ENCODE data around the gene ESR1.

- no peak for TF ChIP-seq CTCF (IDR thresholded peaks at IDR 0.05)
- TF ChIP-seq EP300 (IDR thresholded peaks at IDR 0.05), result no peak
- no peak for TF ChIP-seq POLR2A (IDR thresholded peaks at IDR 0.05)
Observed at GRCh38 chr6:152151920-152152319, 344.4 kb downstream of the ESR1 start.
